WTC11 (cell line): ENCODE data around the gene MNDA.

Experiments used
- CTCF ChIP-seq: fragments of 200-600 bp; IDR thresholded peaks from 2 replicates; pipeline ENCODE4 v1.8.0; 2022; ENCODE audit warnings: antibody characterized with exemption
- SMAD3 ChIP-seq: sonication (generic); formaldehyde crosslinking; IDR thresholded peaks from 2 replicates; pipeline ENCODE4 v1.8.0; 2022; ENCODE audit warnings: missing genetic modification reagents, mild to moderate bottlenecking, borderline replicate concordance

- no peak for TF ChIP-seq CTCF
- no peak for TF ChIP-seq SMAD3 (CRISPR knock-in tag)
Observed at GRCh38 chr1:158818975-158819431, 12.1 kb upstream of the MNDA start.
